GM18873 (cell line): Measurements from ENCODE around the gene SLC36A4.
"Not testable (repeated sequence)": the region's sequence is repeated elsewhere in the genome, so short reads cannot be mapped to it uniquely, and the experiment has no call there.

Experiments
- ATAC-seq: cut with Tn5 transposase; IDR thresholded peaks from one replicate; pipeline ENCODE4 v1.9.1; 2021; ENCODE audit warnings: mild to moderate bottlenecking, moderate library complexity, moderate number of reproducible peaks; ENCODE audit not compliant: unreplicated experiment, low FRiP score

The SLC36A4 gene

GRCh38 chr11:93196816-93197379, 893 bp downstream of the SLC36A4 start:
- ATAC-seq, result peak; percentile 24

- no peak for ATAC-seq
Measured at GRCh38 chr11:93194673-93195291, 3.0 kb downstream of the SLC36A4 start.

GRCh38 chr11:93193731-93194130, 4.1 kb downstream of the SLC36A4 start:
- no peak for ATAC-seq

- ATAC-seq, result no peak
Measured at GRCh38 chr11:93192163-93192562, 5.6 kb downstream of the SLC36A4 start.

- no peak for ATAC-seq
Measured at GRCh38 chr11:93189462-93189861, 8.3 kb downstream of the SLC36A4 start.

- no peak for ATAC-seq
Measured at GRCh38 chr11:93188726-93189125, 9.1 kb downstream of the SLC36A4 start.

- no peak for ATAC-seq
Measured at GRCh38 chr11:93187290-93187689, 10.5 kb downstream of the SLC36A4 start.

- not testable (repeated sequence) for ATAC-seq
Measured at GRCh38 chr11:93177891-93178290, 19.9 kb downstream of the SLC36A4 start.

- no peak for ATAC-seq
Measured at GRCh38 chr11:93169950-93170561, 27.7 kb downstream of the SLC36A4 start.

GRCh38 chr11:93169143-93169542, 28.6 kb downstream of the SLC36A4 start:
- ATAC-seq, result no peak

- no peak for ATAC-seq
Measured at GRCh38 chr11:93166862-93167261, 30.9 kb downstream of the SLC36A4 start.

- ATAC-seq, result no peak
Measured at GRCh38 chr11:93166194-93166593, 31.6 kb downstream of the SLC36A4 start.

GRCh38 chr11:93160808-93161207, 37.0 kb downstream of the SLC36A4 start:
- no peak for ATAC-seq

GRCh38 chr11:93160156-93160555, 37.6 kb downstream of the SLC36A4 start:
- no peak for ATAC-seq

- no peak for ATAC-seq
Measured at GRCh38 chr11:93159721-93160120, 38.1 kb downstream of the SLC36A4 start.

GRCh38 chr11:93155738-93156137, 42.1 kb downstream of the SLC36A4 start:
- ATAC-seq, result no peak

- ATAC-seq, result no peak
Measured at GRCh38 chr11:93145390-93145915, 52.3 kb downstream of the SLC36A4 start.

GRCh38 chr11:93143800-93144199, 54.0 kb downstream of the SLC36A4 start:
- ATAC-seq, result no peak

GRCh38 chr11:93143186-93143585, 54.6 kb downstream of the SLC36A4 start:
- ATAC-seq, result no peak

- no peak for ATAC-seq
Measured at GRCh38 chr11:93133488-93134109, 64.2 kb downstream of the SLC36A4 start.

GRCh38 chr11:93132836-93133235, 65.0 kb downstream of the SLC36A4 start:
- no peak for ATAC-seq
